SK-N-SH treated with all-trans-retinoic acid at 6 μM for 48 hours (cell line): ENCODE results near the gene GBE1.

Experiments used
- ATAC-seq: fragments of 200-7000 bp; cut with Tn5 transposase; 3 replicates; pipeline ENCODE4 v1.9.1; 2020; ENCODE audit warnings: mild to moderate bottlenecking, moderate library complexity
- ARNTL ChIP-seq: fragments of 450-650 bp; formaldehyde crosslinking; IDR thresholded peaks from 2 replicates; pipeline ENCODE4 v1.5.0; 2020; ENCODE audit warnings: low read depth, mild to moderate bottlenecking, moderate library complexity, borderline replicate concordance
- BACH2 ChIP-seq: fragments of 250-450 bp; sonication (Bioruptor Pico); IDR thresholded peaks from 2 replicates; pipeline ENCODE4 v1.9.0; 2021; ENCODE audit warnings: mild to moderate bottlenecking, borderline replicate concordance
- CSDC2 ChIP-seq: fragments of 250-450 bp; sonication (Bioruptor Pico); IDR thresholded peaks from 2 replicates; pipeline ENCODE4 v1.5.0; 2020; ENCODE audit warnings: mild to moderate bottlenecking, moderate library complexity
- ESRRG ChIP-seq: fragments of 250-450 bp; sonication (Bioruptor Pico); IDR thresholded peaks from 2 replicates; pipeline ENCODE4 v1.6.1; 2021; ENCODE audit warnings: mild to moderate bottlenecking
- ISL1 ChIP-seq: fragments of 250-450 bp; sonication (Bioruptor Pico); IDR thresholded peaks from 2 replicates; pipeline ENCODE4 v2.1.2; 2022; ENCODE audit warnings: mild to moderate bottlenecking, moderate library complexity
- OSR1 ChIP-seq: fragments of 250-450 bp; sonication (Bioruptor Pico); IDR thresholded peaks from 2 replicates; pipeline ENCODE4 v1.8.0; 2022; ENCODE audit warnings: moderate library complexity, mild to moderate bottlenecking, inconsistent platforms
- PPARA ChIP-seq: fragments of 250-450 bp; sonication (Bioruptor Pico); IDR thresholded peaks from 2 replicates; pipeline ENCODE4 v1.5.0; 2020; ENCODE audit warnings: mild to moderate bottlenecking, borderline replicate concordance
- TCF4 ChIP-seq: fragments of 250-450 bp; sonication (Bioruptor Pico); IDR thresholded peaks from 2 replicates; pipeline ENCODE4 v1.8.0; 2021; ENCODE audit warnings: mild to moderate bottlenecking, moderate library complexity, borderline replicate concordance
- ZC3H10 ChIP-seq: fragments of 250-450 bp; sonication (Bioruptor Pico); IDR thresholded peaks from 2 replicates; pipeline ENCODE4 v1.5.1; 2021; ENCODE audit warnings: mild to moderate bottlenecking, moderate library complexity
- ZNF565 ChIP-seq: fragments of 450-650 bp; formaldehyde crosslinking; conservative IDR thresholded peaks from 2 replicates; pipeline ENCODE4 v1.5.0; 2020; ENCODE audit warnings: low read depth, mild to moderate bottlenecking, moderate library complexity
- ZNF70 ChIP-seq: fragments of 450-650 bp; formaldehyde crosslinking; IDR thresholded peaks from 2 replicates; pipeline ENCODE4 v1.5.0; 2020; ENCODE audit warnings: mild to moderate bottlenecking, moderate library complexity
- TF ChIP-seq, protein P1 (sequence below): fragments of 250-450 bp; sonication (Bioruptor Pico); IDR thresholded peaks from 2 replicates; pipeline ENCODE4 v1.5.0; 2020; ENCODE audit warnings: mild to moderate bottlenecking, moderate library complexity
- TF ChIP-seq, protein P2 (sequence below): fragments of 250-450 bp; sonication (Bioruptor Pico); IDR thresholded peaks from 2 replicates; pipeline ENCODE4 v1.5.1; 2020; ENCODE audit warnings: low read depth, mild to moderate bottlenecking, moderate library complexity
- TF ChIP-seq, protein P3 (sequence below): fragments of 250-450 bp; sonication (Bioruptor Pico); IDR thresholded peaks from 2 replicates; pipeline ENCODE4 v1.8.0; 2020; ENCODE audit warnings: mild to moderate bottlenecking, moderate library complexity, borderline replicate concordance
- TF ChIP-seq, protein P4 (sequence below): fragments of 250-450 bp; sonication (Bioruptor Pico); IDR thresholded peaks from 2 replicates; pipeline ENCODE4 v1.5.1; 2021; ENCODE audit warnings: mild to moderate bottlenecking, moderate library complexity
- TF ChIP-seq, protein P5 (sequence below): fragments of 250-450 bp; sonication (Bioruptor Pico); IDR thresholded peaks from 2 replicates; pipeline ENCODE4 v1.8.0; 2021; ENCODE audit warnings: low read depth, mild to moderate bottlenecking, moderate library complexity, borderline replicate concordance

Gene GBE1

DNA sequence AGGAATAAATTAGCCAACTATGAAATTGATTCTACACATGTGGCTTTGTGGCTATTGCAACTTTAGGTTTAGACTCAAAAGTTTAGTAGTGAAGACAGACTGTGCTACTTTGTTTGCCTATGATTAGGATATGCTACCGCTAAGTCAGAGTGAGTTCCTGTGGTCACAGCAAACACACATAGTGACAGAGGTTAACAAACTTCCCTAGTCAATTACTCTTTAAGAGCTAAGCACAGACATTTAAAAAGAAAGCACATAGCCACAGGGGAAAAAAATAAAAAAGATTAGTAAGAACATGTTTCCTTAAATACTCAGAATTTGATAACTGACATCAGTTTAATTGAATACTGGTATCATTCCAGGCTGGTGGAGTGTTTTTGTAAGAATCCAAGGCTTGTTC lies 207.1 kb downstream of the GBE1 start:
- ATAC-seq = no peak
- TF ChIP-seq, protein P1, sequence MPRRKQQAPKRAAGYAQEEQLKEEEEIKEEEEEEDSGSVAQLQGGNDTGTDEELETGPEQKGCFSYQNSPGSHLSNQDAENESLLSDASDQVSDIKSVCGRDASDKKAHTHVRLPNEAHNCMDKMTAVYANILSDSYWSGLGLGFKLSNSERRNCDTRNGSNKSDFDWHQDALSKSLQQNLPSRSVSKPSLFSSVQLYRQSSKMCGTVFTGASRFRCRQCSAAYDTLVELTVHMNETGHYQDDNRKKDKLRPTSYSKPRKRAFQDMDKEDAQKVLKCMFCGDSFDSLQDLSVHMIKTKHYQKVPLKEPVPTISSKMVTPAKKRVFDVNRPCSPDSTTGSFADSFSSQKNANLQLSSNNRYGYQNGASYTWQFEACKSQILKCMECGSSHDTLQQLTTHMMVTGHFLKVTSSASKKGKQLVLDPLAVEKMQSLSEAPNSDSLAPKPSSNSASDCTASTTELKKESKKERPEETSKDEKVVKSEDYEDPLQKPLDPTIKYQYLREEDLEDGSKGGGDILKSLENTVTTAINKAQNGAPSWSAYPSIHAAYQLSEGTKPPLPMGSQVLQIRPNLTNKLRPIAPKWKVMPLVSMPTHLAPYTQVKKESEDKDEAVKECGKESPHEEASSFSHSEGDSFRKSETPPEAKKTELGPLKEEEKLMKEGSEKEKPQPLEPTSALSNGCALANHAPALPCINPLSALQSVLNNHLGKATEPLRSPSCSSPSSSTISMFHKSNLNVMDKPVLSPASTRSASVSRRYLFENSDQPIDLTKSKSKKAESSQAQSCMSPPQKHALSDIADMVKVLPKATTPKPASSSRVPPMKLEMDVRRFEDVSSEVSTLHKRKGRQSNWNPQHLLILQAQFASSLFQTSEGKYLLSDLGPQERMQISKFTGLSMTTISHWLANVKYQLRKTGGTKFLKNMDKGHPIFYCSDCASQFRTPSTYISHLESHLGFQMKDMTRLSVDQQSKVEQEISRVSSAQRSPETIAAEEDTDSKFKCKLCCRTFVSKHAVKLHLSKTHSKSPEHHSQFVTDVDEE (CRISPR knock-in tag) = no peak
- TF ChIP-seq ZC3H10 (no peak), ARNTL (no peak), BACH2 (CRISPR knock-in tag) (no peak), TCF4 (CRISPR knock-in tag) (no peak)
- TF ChIP-seq, protein P2, sequence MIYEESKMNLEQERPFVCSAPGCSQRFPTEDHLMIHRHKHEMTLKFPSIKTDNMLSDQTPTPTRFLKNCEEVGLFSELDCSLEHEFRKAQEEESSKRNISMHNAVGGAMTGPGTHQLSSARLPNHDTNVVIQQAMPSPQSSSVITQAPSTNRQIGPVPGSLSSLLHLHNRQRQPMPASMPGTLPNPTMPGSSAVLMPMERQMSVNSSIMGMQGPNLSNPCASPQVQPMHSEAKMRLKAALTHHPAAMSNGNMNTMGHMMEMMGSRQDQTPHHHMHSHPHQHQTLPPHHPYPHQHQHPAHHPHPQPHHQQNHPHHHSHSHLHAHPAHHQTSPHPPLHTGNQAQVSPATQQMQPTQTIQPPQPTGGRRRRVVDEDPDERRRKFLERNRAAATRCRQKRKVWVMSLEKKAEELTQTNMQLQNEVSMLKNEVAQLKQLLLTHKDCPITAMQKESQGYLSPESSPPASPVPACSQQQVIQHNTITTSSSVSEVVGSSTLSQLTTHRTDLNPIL = no peak

DNA sequence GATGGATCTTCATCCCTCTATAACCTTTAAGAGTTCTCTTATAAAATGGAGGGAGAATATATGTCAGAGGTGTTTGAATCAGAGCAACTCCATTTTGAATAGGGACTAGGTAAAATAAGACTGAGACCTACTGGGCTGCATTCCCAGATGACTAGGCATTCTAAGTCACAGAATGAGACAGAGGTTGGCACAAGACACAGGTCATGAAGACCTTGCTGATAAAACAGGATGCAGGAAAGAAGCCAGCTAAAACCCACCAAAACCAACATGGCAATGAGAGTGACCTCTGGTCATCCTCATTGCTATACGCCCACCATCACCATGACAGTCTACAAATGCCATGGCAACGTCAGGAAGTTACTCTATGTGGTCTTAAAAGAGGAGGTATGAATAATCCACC lies 211.0 kb downstream of the GBE1 start:
- ATAC-seq = no peak
- no peak for TF ChIP-seq ESRRG (CRISPR knock-in tag)
- TF ChIP-seq ZC3H10 = no peak
- TF ChIP-seq, protein P3, sequence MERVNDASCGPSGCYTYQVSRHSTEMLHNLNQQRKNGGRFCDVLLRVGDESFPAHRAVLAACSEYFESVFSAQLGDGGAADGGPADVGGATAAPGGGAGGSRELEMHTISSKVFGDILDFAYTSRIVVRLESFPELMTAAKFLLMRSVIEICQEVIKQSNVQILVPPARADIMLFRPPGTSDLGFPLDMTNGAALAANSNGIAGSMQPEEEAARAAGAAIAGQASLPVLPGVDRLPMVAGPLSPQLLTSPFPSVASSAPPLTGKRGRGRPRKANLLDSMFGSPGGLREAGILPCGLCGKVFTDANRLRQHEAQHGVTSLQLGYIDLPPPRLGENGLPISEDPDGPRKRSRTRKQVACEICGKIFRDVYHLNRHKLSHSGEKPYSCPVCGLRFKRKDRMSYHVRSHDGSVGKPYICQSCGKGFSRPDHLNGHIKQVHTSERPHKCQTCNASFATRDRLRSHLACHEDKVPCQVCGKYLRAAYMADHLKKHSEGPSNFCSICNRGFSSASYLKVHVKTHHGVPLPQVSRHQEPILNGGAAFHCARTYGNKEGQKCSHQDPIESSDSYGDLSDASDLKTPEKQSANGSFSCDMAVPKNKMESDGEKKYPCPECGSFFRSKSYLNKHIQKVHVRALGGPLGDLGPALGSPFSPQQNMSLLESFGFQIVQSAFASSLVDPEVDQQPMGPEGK (CRISPR knock-in tag) = no peak
- TF ChIP-seq, protein P2 = no peak
- no peak for TF ChIP-seq TCF4 (CRISPR knock-in tag)
- no peak for TF ChIP-seq BACH2 (CRISPR knock-in tag)
- TF ChIP-seq ZNF70 (CRISPR knock-in tag) = no peak
- TF ChIP-seq, protein P1 (CRISPR knock-in tag) = no peak
- TF ChIP-seq CSDC2 (CRISPR knock-in tag) = no peak
- no peak for TF ChIP-seq ISL1 (CRISPR knock-in tag)
- TF ChIP-seq, protein P4, sequence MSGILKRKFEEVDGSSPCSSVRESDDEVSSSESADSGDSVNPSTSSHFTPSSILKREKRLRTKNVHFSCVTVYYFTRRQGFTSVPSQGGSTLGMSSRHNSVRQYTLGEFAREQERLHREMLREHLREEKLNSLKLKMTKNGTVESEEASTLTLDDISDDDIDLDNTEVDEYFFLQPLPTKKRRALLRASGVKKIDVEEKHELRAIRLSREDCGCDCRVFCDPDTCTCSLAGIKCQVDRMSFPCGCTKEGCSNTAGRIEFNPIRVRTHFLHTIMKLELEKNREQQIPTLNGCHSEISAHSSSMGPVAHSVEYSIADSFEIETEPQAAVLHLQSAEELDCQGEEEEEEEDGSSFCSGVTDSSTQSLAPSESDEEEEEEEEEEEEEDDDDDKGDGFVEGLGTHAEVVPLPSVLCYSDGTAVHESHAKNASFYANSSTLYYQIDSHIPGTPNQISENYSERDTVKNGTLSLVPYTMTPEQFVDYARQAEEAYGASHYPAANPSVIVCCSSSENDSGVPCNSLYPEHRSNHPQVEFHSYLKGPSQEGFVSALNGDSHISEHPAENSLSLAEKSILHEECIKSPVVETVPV (CRISPR knock-in tag) = no peak
- TF ChIP-seq OSR1 (CRISPR knock-in tag) = no peak

DNA sequence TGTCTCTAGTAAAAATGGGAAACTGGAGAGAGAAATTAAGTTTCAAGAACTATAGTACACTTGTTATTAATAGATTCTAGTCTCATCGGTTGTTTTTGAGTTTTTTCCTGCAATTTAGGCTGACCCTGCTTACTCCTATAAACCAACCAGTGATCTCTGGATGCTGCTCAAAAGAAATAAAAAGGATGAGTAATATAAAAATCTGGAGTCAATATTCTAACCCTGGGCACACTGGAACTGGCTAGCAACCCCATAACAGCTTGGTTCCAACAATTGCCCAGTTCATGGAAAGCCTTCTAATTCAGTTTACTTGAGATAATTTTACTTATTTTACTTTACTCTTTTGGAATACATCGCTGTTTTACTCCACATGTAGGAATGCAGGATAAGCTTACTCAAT lies 211.6 kb downstream of the GBE1 start:
- TF ChIP-seq BACH2 (CRISPR knock-in tag) (no peak), ARNTL (no peak)
- TF ChIP-seq, all 23 proteins: peak for 0
- no peak for ATAC-seq

DNA sequence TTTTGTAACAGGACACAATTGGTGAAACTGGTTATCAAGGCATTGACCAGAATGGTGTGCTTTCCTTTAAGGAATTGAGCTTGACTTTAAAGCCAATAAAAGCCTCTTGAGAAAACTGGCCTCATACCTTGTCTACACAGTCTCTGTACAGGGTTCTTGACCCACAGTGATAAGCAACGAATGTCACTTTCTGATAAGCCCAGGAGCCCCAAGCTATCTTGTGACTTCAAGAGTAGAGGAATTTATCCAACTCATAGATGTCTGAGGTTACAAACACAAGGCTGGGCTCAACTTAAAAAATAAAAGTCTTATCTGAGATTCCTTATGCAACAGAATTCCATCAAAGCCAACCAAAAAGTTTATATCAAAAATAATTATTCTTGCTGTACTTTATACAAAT lies 212.1 kb downstream of the GBE1 start:
- TF ChIP-seq, protein P3 (CRISPR knock-in tag) = no peak
- TF ChIP-seq TCF4 (CRISPR knock-in tag) (no peak), ESRRG (CRISPR knock-in tag) (no peak), OSR1 (CRISPR knock-in tag) (no peak), BACH2 (CRISPR knock-in tag) (no peak), PPARA (CRISPR knock-in tag) (no peak), ISL1 (CRISPR knock-in tag) (no peak), ZNF565 (CRISPR knock-in tag) (no peak)
- TF ChIP-seq, protein P5, sequence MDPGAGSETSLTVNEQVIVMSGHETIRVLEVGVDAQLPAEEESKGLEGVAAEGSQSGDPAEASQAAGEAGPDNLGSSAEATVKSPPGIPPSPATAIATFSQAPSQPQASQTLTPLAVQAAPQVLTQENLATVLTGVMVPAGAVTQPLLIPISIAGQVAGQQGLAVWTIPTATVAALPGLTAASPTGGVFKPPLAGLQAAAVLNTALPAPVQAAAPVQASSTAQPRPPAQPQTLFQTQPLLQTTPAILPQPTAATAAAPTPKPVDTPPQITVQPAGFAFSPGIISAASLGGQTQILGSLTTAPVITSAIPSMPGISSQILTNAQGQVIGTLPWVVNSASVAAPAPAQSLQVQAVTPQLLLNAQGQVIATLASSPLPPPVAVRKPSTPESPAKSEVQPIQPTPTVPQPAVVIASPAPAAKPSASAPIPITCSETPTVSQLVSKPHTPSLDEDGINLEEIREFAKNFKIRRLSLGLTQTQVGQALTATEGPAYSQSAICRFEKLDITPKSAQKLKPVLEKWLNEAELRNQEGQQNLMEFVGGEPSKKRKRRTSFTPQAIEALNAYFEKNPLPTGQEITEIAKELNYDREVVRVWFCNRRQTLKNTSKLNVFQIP (CRISPR knock-in tag) = no peak
- TF ChIP-seq, protein P2 = no peak
- no peak for ATAC-seq
